DOHH2 (cell line): ENCODE measurements around the gene IRF2.

Experiments
- H3F3A ChIP-seq: fragments of 200-600 bp; sonication (generic), shearing (Covaris generic); 2 replicates; pipeline ENCODE4 v1.6.0; 2016; ENCODE audit warnings: antibody characterized with exemption, mild to moderate bottlenecking; ENCODE audit not compliant: control insufficient read depth, insufficient read depth
- H3K27ac ChIP-seq: fragments of 200-600 bp; sonication (generic); 2 replicates; pipeline ENCODE4 v1.5.1; 2014; ENCODE audit warnings: low read depth, mild to moderate bottlenecking, low read length, moderate library complexity
- H3K27me3 ChIP-seq: fragments of 200-600 bp; sonication (generic); 2 replicates; pipeline ENCODE4 v1.6.1; 2014; ENCODE audit warnings: mild to moderate bottlenecking, low read length, mixed read lengths; ENCODE audit not compliant: control insufficient read depth
- H3K36me3 ChIP-seq: fragments of 200-600 bp; sonication (generic); 2 replicates; pipeline ENCODE4 v1.6.1; 2014; ENCODE audit warnings: mild to moderate bottlenecking, low read length, moderate library complexity, mixed read lengths; ENCODE audit not compliant: control insufficient read depth
- H3K4me1 ChIP-seq: fragments of 200-600 bp; sonication (generic); 2 replicates; pipeline ENCODE4 v1.6.1; 2014; ENCODE audit warnings: mild to moderate bottlenecking, low read length, mixed read lengths; ENCODE audit not compliant: control insufficient read depth
- H3K4me2 ChIP-seq: fragments of 200-600 bp; sonication (generic); 2 replicates; pipeline ENCODE4 v1.6.0; 2014; ENCODE audit warnings: mild to moderate bottlenecking, low read length, moderate library complexity
- H3K4me3 ChIP-seq: fragments of 200-600 bp; sonication (generic); 2 replicates; pipeline ENCODE4 v1.5.1; 2014; ENCODE audit warnings: mild to moderate bottlenecking, low read length, mixed read lengths
- H3K79me2 ChIP-seq: fragments of 200-600 bp; sonication (generic); 2 replicates; pipeline ENCODE4 v1.6.1; 2014; ENCODE audit warnings: mild to moderate bottlenecking, low read length, mixed read lengths; ENCODE audit not compliant: control insufficient read depth
- H3K9me2 ChIP-seq: fragments of 200-600 bp; sonication (generic); replicated peaks from 2 replicates; pipeline ENCODE4 v1.6.1; 2014; ENCODE audit warnings: mild to moderate bottlenecking, low read length, mixed read lengths; ENCODE audit not compliant: control insufficient read depth
- H3K9me3 ChIP-seq: fragments of 200-600 bp; sonication (generic); 2 replicates; pipeline ENCODE4 v1.6.1; 2014; ENCODE audit warnings: antibody characterized with exemption, low read length, mixed read lengths; ENCODE audit not compliant: control insufficient read depth, insufficient read depth
- H4K20me1 ChIP-seq: fragments of 200-600 bp; sonication (generic); 2 replicates; pipeline ENCODE4 v1.6.0; 2014; ENCODE audit warnings: low read depth, mild to moderate bottlenecking, antibody characterized with exemption, low read length, moderate library complexity; ENCODE audit not compliant: control insufficient read depth, insufficient read depth
- EZH2phosphoT487 ChIP-seq: fragments of 200-600 bp; sonication (generic); IDR thresholded peaks from 2 replicates; pipeline ENCODE4 v1.6.1; 2017; ENCODE audit warnings: borderline replicate concordance, mild to moderate bottlenecking, antibody characterized with exemption, low read length, moderate library complexity, mixed read lengths
- TF ChIP-seq, protein P1 (sequence below): fragments of 200-600 bp; sonication (generic); IDR thresholded peaks from one replicate; pipeline ENCODE4 v1.5.1; 2014; ENCODE audit warnings: antibody characterized with exemption, mild to moderate bottlenecking, low read depth, low read length; ENCODE audit not compliant: poor library complexity, severe bottlenecking

IRF2 gene

DNA sequence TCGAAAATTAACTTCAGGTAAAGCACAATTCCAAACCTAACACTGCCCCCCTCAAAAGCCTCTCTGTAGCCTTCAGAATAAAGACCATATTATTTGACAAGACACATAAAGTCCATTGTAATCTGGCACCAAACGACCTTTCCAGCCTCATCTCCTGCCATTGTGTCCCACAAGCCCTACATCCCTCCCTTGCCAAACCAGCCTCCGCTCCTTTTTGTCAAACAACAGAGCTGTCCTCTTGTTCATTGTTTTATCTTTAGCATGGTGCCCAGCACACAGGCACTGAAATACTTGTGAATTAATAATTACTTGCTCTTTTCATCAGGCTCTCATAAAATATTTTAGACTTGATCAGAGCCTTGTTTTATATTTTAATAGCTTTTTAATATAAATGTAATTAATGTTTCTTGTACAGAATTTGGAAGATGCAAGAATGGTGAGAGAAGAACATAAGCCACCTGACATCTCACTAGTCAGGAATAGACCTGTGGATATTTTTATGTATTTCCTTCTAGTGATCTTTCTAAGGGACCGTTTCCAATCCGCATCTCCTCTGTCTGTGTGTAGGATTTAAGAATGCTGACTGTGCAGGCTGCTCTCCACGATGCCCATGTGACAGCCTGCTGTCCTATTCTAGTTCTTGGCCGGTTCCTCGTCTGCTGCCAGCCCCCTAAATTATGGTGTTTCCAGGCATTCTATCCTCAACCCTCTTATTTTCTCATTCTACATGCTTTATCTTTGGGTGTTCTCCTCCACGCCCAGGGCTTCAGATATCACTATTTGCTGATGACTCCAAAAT is 3.0 kb upstream of the IRF2 start:
- TF ChIP-seq, protein P1, sequence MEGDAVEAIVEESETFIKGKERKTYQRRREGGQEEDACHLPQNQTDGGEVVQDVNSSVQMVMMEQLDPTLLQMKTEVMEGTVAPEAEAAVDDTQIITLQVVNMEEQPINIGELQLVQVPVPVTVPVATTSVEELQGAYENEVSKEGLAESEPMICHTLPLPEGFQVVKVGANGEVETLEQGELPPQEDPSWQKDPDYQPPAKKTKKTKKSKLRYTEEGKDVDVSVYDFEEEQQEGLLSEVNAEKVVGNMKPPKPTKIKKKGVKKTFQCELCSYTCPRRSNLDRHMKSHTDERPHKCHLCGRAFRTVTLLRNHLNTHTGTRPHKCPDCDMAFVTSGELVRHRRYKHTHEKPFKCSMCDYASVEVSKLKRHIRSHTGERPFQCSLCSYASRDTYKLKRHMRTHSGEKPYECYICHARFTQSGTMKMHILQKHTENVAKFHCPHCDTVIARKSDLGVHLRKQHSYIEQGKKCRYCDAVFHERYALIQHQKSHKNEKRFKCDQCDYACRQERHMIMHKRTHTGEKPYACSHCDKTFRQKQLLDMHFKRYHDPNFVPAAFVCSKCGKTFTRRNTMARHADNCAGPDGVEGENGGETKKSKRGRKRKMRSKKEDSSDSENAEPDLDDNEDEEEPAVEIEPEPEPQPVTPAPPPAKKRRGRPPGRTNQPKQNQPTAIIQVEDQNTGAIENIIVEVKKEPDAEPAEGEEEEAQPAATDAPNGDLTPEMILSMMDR, result no peak
- H3K36me3 ChIP-seq, result peaks cover 5% of the 10 kb centered on the region; the same call in 1 of the 2 replicates
- H3F3A ChIP-seq, result peaks cover 4% of the 10 kb centered on the region; the same call in 1 of the 2 replicates
- peaks cover 24% of the 10 kb centered on the region for H3K79me2 ChIP-seq
- H4K20me1 ChIP-seq, result no peaks in the 10 kb centered on the region
- H3K4me2 ChIP-seq, result peak overlapping the region; percentile 91; the same call in 1 of the 2 replicates
- H3K9me2 ChIP-seq, result 0 out of 2 replicates have a peak, but pooled peaks cover 2% of the 10 kb centered on the region
- H3K4me3 ChIP-seq, result no peak overlapping the region
- peaks cover 39% of the 10 kb centered on the region for H3K4me1 ChIP-seq
- no peaks in the 10 kb centered on the region for H3K9me3 ChIP-seq
- no peak overlapping the region for H3K27ac ChIP-seq
- H3K27me3 ChIP-seq, result no peaks in the 10 kb centered on the region

DNA sequence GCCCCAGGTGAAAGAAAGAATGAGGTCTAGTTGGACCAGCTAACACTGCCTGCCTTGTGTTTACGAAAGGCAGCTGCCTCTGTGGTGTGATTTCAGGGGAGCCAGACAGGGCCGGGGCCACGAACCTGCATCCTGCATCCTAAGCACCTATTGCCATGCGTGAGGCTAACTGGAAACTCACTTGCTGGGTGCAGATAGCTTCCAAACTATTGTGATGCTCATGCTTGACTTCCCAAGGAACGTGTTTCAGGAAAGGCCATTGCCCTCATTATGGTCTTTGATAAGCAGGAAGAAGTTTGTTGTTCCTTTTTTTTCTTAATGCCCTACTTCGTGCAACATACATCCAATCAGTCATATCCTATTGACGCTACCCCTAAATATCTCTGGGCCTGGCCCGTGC is 2.3 kb upstream of the IRF2 start:
- H3K9me2 ChIP-seq, result 0 out of 2 replicates have a peak, but pooled peaks cover 2% of the 10 kb centered on the region
- no peak overlapping the region for H3K4me3 ChIP-seq
- H4K20me1 ChIP-seq, result no peaks in the 10 kb centered on the region
- no peak for TF ChIP-seq EZH2phosphoT487
- TF ChIP-seq, protein P1, result no peak
- no peaks in the 10 kb centered on the region for H3K9me3 ChIP-seq
- H3K36me3 ChIP-seq, result peaks cover 5% of the 10 kb centered on the region; the same call in 1 of the 2 replicates
- peaks cover 31% of the 10 kb centered on the region for H3K79me2 ChIP-seq
- no peaks in the 10 kb centered on the region for H3K27me3 ChIP-seq
- no peak overlapping the region for H3K27ac ChIP-seq
- H3F3A ChIP-seq, result peaks cover 9% of the 10 kb centered on the region
- peak overlapping the region; percentile 91 for H3K4me2 ChIP-seq
- peaks cover 43% of the 10 kb centered on the region for H3K4me1 ChIP-seq

DNA sequence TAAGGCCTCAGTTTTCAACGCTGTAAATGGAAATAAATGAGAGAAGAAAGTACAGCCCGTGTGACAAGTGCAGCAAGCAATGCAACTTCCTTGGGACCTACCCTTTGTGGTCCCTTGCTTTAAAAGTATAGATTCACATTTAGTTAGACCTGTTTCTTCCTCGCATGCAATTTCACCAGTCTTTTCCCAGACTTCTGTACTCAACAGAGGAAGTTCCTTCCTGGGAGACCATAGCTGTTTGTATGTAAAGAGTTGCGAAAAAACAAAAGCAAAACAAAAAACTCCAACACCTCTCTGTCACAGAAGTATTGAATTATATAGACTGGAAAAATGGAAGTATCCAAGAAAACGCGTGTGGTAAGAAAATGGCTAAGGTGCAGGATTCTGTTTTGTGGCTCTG is 1.1 kb upstream of the IRF2 start:
- H3F3A ChIP-seq, result peaks cover 19% of the 10 kb centered on the region
- no peaks in the 10 kb centered on the region for H3K27me3 ChIP-seq
- H3K4me3 ChIP-seq, result peak overlapping the region; percentile 88
- peak overlapping the region; percentile 91 for H3K4me2 ChIP-seq
- H3K4me1 ChIP-seq, result peaks cover 45% of the 10 kb centered on the region
- TF ChIP-seq, protein P1, result no peak
- TF ChIP-seq EZH2phosphoT487, result no peak
- peaks cover 41% of the 10 kb centered on the region for H3K79me2 ChIP-seq
- peaks cover 5% of the 10 kb centered on the region; the same call in 1 of the 2 replicates for H3K36me3 ChIP-seq
- no peaks in the 10 kb centered on the region for H4K20me1 ChIP-seq
- H3K27ac ChIP-seq, result peak overlapping the region; percentile 61; the same call in 1 of the 2 replicates
- H3K9me3 ChIP-seq, result no peaks in the 10 kb centered on the region
- H3K9me2 ChIP-seq, result no peaks in the 10 kb centered on the region
